Uterus (tissue), 2 donors: ENCODE data around the gene CCDC188.

Experiments
- CTCF ChIP-seq, 4 experiments: fragments of 200-600 bp in 2 of 4; fragments of 450-650 bp in 2 of 4; sonication (generic) in 2 of 4; IDR thresholded peaks; one replicate each; pipeline ENCODE4 v1.5.1; 2016 to 2019; ENCODE audit warnings: antibody characterized with exemption in 4 of 4, mild to moderate bottlenecking in 2 of 4, moderate library complexity in 1 of 4
- POLR2A ChIP-seq, 2 donors: fragments of 450-650 bp; IDR thresholded peaks; one replicate each; pipeline ENCODE4 v1.6.1; 2016; ENCODE audit warnings: antibody characterized with exemption in 2 of 2, mild to moderate bottlenecking in 1 of 2, moderate library complexity in 1 of 2

DNA sequence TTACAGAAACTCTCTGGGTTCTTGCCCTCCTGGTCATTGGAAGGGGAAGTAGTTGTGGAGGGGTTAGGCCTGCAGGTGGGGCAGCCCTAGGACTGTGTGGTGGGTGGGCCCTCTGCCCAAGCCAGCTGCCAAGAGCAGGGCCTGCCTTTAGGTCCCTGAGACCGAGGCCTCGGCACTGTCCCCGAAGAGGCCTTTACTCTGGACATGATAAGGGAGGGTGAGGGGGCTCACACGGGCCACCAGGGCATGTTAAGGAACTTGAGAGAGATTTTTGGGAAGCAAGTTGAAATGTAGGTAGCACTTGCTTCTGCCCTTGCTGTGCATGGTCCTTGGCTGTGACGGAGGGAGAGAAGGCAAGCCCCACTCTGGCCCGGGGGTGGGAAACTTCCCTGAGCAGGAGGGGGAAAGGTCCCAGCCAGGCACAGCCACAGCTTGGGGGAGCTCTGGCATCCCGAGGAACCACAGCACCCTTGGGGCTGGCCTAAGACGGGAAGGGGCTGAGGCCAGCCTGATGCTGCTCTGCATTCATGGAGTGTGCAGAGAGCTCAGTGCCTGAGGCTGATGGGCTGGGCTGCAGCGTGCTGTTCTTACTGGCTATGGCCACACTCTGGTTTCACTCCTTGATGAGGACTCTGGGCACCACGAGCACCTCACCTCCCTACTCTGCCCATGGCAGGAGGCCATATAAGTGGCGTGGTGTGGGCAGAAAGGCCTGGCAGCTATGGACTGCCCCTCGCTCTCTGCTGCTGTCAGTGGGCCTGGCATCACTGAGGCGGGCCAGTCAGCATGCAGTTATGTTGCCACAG lies 42.7 kb downstream of the CCDC188 start:
- no peak for TF ChIP-seq CTCF (IDR thresholded peaks at IDR 0.05)
- TF ChIP-seq POLR2A (IDR thresholded peaks at IDR 0.05) = no peak
